DMS153 treated with DMSO at 0.1 percent for 48 hours (cell line): ENCODE data around the gene SCN1B.

Experiments used
- DNase-seq: peaks from one replicate; lab custom pipeline; 2025; ENCODE audit not compliant: unreplicated experiment; lab: John Stamatoyannopoulos, UW

The SCN1B gene

GRCh38 chr19:35070471-35070870, 40.2 kb downstream of the SCN1B start:
- DNase-seq = no peak

- no peak for DNase-seq
Measured at GRCh38 chr19:35073516-35073915, 43.2 kb downstream of the SCN1B start.

- no peak for DNase-seq
Measured at GRCh38 chr19:35073941-35074340, 43.7 kb downstream of the SCN1B start.

- no peak for DNase-seq
Measured at GRCh38 chr19:35074426-35075201, 44.3 kb downstream of the SCN1B start.

DNA sequence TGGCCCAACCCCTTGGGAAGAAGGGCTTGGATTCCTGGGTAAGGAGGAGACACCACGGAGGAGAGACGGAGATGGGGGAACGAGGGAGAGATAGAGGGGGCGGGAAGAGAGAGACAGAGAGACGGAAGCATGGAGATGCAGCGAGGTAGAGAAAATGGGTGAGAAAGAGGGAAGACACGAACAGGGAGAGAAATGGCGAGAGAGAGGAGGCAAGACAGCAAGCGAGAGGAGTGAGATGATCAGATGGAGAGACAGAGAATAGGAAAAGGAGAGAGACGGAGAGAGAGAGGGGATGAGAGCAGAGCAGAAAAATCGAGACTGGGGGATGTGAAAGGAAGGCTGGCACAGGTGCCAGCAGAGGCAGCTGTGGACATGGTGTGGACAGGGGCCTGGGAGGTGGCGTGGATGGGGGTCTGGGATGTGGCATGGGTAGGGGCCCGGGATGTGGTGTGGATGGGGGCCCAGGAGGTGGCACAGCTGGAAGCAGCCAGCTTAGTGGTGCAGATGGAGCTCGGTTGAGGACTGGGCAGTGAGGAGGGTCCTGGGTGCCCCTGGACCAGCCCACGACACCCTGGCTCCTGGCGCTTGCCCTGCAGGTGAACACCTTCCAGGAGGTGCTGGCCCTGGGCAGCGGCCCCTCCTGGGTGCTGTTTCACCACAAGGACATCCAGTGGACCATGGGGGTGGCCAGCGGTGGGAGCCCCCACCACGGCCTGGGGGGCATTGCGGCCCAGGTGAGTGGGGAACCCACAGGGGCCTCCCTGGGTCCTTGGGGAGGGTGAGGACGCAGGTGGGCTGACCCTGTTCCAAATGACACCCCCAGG, 45.1 kb downstream of the SCN1B start:
- DNase-seq = no peak

- no peak for DNase-seq
Measured at GRCh38 chr19:35076026-35076370, 45.7 kb downstream of the SCN1B start.

- DNase-seq = no peak
Measured at GRCh38 chr19:35076657-35077056, 46.4 kb downstream of the SCN1B start.

- no peak for DNase-seq
Measured at GRCh38 chr19:35077411-35078223, 47.3 kb downstream of the SCN1B start.

GRCh38 chr19:35079826-35080225, 49.6 kb downstream of the SCN1B start:
- no peak for DNase-seq

DNA sequence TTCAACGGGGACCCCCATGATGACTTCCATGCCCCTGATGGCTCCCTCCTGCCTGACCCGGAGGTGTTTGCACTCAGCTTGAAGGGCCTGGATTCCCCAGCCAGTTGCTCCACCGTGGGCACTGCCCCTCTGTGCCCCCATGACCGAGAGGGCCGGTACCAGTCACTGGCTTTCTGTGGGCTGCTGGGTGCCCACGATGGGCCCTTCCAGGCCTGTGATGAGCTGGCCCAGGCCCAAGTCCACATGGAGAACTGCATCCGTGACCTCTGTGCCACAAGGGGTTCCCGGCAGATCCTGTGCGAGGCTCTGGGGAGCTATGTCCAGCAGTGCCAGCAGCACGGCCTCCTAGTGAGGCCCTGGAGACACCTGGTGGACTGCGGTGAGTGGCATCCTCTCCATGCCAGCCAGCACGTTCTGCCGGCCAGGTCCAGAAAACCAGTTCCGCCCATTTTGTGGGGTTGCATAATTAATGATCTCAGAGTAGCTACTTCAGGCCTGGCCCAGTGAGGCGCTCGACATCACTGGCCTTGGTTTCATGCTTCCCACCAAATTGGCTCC, 50.4 kb downstream of the SCN1B start:
- no peak for DNase-seq

DNA sequence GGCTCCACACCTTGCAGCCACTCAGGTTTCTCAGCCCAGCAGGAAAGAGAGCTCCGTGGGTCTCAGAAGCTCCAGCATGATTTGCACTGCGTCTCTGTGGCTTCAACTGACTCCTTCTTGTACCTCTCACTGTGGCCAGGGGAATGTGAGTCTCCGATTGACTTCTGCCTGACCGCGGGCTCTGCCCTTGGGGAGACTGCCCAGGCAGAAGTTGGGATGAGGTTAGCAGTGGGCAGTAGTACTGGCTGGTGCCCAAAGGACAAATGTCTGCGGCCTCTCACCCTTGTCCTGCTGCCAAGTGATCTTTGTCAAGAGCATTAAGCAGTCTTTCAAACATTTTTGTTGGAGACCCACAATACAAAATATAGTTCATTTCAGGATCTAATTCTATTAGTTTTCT, 50.9 kb downstream of the SCN1B start:
- no peak for DNase-seq

DNA sequence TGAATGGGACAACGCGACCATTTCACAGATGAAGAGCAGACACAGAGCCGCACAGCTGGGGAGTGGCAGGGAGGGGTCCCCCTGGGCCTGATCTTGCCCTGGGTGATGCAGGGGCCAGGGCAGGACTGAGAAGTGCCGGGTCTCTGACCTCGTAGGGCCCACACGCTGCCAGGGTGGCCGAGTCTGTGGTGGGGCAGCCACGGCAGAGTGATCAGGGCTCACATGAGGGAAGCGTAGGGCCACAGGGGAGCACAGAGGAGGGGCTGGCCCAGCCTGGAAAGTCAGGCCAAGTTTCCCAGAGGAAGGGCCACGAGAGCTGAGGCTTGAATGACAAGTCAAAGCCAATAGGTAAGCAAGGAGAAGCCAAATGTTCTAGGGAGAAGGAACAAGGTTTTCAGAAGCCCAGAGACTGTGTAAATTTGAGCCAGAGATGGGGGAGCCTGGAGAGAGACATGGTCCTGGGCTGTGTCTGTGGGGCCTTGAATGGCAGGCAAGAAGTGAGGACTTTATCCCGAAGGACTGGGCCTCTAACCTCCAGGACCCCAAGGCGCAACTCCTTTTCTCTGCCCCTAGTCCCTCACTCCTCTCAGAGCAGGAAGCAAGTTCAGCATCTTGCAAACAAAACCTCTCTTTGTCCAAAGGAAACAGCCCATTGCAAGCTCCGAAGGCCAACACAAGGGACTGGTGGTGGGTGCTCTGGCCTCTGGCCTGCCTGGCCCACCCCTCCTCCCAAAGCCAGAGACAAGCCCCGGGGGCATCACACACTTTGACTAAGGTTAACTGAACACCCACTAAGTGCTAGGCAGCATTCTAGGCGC, 53.6 kb downstream of the SCN1B start:
- no peak for DNase-seq

DNA sequence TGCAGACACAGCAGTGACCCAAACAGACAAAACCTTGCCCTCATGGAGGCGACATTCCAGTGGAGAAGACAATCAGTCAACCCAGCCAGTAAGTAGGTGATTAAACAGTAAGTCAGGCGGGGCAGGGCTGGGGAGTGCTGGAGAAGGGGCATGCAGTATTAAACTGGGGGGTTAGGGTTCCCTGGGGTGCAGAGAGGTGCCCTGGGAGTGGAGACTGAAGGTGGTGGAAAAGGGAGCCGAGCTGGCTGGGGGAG, 54.2 kb downstream of the SCN1B start:
- DNase-seq = no peak

DNA sequence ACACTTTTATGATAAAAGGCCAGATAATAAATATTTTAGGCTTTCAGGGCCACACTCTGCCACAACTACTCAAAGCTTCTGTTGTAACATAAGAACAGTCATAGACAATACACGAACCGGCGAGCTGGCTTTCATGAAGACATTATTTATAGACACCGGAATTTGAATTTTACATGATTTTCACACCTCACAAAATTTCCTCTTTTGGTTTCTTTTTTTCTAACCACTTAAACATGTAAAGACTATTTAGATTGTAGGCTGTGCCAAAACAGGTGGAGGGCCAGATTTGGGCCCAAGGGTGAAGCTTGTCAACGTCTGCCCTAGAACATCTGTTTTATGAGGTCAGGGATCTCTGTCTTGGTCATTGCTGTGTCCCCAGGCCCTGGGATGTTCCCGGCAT, 55.7 kb downstream of the SCN1B start:
- DNase-seq = no peak

- no peak for DNase-seq
Measured at GRCh38 chr19:35086455-35086854, 56.2 kb downstream of the SCN1B start.

DNA sequence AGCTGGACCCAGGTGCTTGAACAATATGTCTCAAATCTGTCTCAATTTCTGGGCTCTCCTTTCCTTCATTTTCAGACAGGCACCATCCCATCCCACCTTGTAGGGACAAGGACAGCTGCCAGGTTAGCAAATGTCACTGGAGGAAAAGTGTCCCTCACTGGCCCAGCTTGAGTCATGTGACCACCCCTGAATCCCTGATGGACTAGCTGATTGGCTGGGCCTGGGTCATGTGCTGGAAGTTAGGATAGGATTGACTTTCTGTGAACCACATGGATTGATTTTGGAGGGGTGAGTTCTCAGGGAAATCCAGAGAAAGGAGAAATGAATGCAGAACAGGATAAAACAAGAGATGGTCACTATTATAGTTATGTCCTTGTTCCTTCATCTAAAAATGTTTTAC, 57.1 kb downstream of the SCN1B start:
- no peak for DNase-seq

DNA sequence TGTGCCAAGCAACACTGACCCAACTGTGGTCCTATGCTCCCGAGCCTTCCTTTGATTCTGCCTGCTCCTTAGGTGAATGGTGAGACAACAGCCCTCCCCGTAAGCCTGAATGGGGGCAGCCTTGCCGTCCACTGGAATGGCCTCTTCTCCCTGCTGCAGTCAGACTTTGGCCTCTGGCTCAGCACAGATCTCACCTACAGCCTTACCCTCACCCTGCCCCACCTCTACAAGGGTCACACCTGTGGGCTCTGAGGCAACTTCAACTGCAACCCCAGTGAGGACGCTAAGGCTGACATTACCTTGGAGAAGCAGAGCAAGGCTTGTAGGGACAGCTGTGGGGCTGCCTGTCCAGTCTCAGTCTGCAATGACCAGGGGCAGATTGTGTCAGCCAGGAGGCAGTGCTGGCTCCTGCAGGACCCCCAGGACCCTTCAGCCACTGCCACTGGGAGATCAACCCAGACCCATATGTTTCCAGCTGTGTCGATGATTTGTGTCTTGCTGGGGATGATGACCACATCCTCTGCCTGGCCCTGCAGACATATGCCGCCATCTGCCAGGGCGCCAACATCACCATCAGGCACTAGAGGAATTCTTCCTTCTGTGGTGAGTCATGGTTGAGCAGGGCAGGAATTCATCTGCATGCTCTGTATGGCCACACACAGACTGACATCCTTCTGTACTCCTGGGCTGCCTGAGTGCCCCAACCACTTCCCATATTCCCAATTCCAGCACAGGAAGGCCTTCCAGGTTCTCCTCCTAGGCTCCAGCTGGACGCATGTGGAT, 58.1 kb downstream of the SCN1B start:
- no peak for DNase-seq

- no peak for DNase-seq
Measured at GRCh38 chr19:35089554-35089953, 59.3 kb downstream of the SCN1B start.
